HG03575 (cell line): ENCODE results near the gene TNPO3.
"Not testable (repeated sequence)": the region's sequence is repeated elsewhere in the genome, so short reads cannot be mapped to it uniquely, and the experiment has no call there.

ENCODE experiments used
- ATAC-seq: cut with Tn5 transposase; IDR thresholded peaks from one replicate; pipeline ENCODE4 v1.9.1; 2021; ENCODE audit not compliant: unreplicated experiment, insufficient number of reproducible peaks, low FRiP score; ENCODE audit errors: extremely low read depth

The TNPO3 gene

GRCh38 chr7:129073204-129073603, 18.3 kb upstream of the TNPO3 start:
- no peak for ATAC-seq

GRCh38 chr7:129072479-129073011, 17.6 kb upstream of the TNPO3 start:
- no peak for ATAC-seq

DNA sequence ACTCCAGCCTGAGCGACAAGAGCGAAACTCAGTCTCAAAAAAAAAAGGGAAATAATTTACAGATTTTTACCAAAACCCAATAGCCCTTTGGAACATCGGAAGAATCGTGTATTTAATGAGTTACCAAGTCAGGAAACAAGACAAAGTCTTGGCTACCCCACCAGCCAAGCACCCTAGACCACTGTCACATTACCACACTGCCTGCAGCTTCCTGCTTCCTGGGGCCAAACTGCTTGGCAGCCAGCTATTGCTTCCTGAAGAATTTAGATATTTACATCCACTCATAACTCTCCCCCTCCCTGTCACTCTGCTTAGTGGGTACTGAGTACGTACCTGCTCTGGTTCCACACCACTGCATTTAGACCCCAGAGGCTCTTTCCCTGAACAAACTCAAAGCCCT, 14.1 kb upstream of the TNPO3 start:
- no peak for ATAC-seq

GRCh38 chr7:129067943-129068548, 13.1 kb upstream of the TNPO3 start:
- no peak for ATAC-seq

DNA sequence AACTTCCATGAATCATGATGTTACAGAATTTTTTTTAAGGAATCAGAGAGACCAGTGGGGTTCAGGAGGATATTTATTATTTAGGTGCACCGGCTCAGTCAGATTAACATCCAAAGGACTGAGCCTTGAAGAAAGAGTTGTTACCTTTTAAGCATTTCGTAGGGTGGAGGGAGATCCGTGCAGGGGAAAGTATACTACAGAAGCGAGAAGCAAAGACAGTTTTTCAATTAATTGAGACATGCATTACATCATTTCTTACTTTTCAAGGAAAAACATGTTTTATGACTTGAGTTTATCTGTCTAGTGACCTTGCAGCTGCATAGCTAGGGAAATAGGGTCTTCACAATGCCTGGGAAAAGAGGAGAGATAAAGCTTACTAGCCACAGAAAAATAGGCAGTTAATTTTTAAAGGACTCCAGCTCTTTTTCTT, 12.2 kb upstream of the TNPO3 start:
- not testable (repeated sequence) for ATAC-seq

DNA sequence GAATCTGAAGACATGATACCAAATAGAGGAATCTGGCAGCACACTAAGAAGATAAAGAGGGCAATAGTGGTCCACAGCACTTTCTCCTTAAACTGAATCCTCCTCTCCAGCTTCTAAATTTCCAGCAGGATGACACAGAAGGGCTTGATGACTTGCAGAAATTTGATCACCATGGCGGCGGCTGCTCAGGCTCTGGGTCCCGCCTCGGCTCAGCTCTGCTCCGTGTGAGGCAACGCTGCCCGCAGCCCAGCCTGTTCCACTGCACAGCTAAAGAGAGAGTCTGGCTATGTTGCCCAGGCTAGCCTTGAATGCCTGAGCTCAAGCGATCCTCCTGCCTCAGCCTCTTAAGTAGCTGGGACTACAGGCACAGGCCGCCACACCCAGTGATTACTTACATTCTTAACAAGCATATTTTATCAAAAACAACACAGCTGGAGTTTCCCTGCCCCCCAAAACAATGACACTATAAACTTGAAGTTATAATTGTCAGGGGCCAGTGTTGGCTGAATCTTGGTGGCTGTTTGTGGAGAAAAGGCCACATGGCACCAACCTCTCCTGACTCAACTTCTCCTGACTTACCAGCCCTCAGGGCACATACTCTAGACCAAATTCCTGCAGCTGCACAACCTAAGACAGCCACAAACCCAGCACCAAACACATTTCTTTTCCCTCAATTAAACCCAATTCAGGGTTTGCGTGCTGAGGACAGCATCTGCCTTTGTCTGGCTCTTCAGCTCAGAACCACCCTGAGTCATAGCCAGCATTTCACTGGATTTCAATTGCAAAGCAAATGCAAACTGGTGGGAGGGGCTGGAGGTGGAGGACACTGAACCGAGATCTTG, 11.6 kb upstream of the TNPO3 start:
- no peak for ATAC-seq

DNA sequence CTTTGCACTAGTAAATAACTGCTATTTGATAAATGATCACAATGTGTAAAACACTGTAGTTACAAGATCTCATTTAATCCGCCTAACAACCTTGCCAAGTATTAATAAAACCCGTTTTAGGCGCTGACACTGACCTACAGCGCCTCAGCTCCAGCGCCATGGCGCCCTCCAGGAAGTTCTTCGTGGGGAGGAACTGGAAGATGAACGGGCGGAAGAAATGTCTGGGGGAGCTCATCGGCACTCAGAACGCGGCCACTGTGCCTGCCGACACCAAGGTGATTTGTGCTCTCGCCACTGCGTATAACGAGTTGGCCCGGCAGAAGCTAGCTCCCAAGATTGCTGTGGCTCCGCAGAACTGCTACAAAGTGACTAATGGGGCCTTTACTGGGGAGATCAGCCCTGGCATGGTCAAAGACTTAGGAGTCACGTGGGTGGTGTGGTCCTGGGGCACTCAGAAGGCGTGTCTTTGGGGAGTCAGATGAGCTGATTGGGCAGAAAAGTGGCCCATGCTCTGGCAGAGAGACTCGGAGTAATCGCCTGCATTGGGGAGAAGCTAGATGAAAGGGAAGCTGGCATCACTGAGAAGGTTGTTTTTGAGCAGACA, 1.1 kb upstream of the TNPO3 start:
- no peak for ATAC-seq

- ATAC-seq = no peak
Observed at GRCh38 chr7:129055294-129055816, 444 bp upstream of the TNPO3 start.

GRCh38 chr7:129053938-129054437, 923 bp downstream of the TNPO3 start:
- ATAC-seq = no peak

GRCh38 chr7:129052441-129052840, 2.5 kb downstream of the TNPO3 start:
- no peak for ATAC-seq

GRCh38 chr7:129051459-129051858, 3.5 kb downstream of the TNPO3 start:
- not testable (repeated sequence) for ATAC-seq

DNA sequence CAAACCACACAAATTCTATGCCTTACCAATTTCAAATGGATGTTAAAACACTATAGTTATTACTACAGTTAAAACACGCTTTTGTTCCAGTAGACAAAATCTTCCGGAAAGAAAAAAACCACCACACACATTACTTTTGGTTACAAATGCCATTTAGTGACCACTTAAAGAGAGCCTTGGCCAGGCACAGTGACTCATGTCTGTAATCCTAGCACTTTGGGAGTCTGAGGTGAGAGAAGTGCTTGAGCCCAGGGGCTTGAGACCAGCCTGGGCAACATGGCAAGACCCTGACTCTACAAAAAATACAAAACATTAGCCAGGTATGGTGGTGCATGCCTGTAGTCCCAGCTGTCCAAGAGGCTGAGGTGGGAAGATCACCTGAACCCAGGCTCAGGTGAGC, 7.2 kb downstream of the TNPO3 start:
- ATAC-seq = no peak

DNA sequence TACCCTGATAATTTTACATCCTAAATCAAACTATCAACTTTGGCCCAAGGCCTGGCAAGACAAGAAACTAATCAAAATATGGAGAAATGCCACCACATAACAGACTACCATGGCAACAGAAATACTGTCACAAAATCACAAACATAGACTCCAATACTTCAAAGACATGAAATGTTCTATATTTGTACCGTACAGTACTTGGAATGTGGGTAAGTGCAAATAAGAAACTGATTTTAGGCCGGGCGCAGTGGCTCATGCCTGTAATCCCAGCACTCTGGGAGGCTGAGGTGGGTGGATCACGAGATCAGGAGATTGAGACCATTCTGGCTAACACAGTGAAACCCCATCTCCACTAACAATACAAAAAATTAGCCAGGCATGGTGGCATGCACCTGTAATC, 9.2 kb downstream of the TNPO3 start:
- ATAC-seq = no peak

DNA sequence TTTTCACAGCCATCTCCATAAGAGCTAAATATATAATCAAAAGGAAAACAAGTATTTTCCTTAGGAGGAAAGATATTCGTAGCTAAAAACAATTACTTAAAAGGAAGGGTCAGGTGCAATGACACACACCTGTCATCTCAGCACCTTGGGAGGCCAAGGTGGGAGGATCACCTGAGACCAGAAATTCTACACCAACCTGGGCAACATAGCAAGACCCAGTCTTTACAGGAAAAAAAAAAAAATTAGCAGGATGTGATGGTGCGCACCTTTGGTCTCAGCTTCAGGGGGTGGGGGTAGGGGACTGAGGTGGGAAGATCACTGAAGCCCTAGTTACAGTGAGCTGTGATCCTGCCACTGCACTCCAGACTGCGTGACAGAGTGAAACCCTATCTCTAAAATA, 11.9 kb downstream of the TNPO3 start:
- ATAC-seq = no peak

GRCh38 chr7:129041142-129042085, 13.5 kb downstream of the TNPO3 start:
- ATAC-seq = no peak

- not testable (repeated sequence) for ATAC-seq
Observed at GRCh38 chr7:129038468-129038867, 16.4 kb downstream of the TNPO3 start.

GRCh38 chr7:129037585-129037984, 17.3 kb downstream of the TNPO3 start:
- ATAC-seq = no peak

GRCh38 chr7:129032017-129032416, 22.9 kb downstream of the TNPO3 start:
- ATAC-seq = no peak
